Stimulated activated CD8-positive, alpha-beta memory T cell treated with anti-CD3 and anti-CD28 coated beads, Interleukin-15, amount 100 ng/mL, for 24 hours (primary cell): ENCODE results near the gene PRPF6.
"Not testable (repeated sequence)": the region's sequence is repeated elsewhere in the genome, so short reads cannot be mapped to it uniquely, and the experiment has no call there.

Experiments used
- DNase-seq: peaks from one replicate; pipeline ENCODE4 v3.0.0-alpha.2; 2020; ENCODE audit warnings: low read depth

The PRPF6 gene

DNA sequence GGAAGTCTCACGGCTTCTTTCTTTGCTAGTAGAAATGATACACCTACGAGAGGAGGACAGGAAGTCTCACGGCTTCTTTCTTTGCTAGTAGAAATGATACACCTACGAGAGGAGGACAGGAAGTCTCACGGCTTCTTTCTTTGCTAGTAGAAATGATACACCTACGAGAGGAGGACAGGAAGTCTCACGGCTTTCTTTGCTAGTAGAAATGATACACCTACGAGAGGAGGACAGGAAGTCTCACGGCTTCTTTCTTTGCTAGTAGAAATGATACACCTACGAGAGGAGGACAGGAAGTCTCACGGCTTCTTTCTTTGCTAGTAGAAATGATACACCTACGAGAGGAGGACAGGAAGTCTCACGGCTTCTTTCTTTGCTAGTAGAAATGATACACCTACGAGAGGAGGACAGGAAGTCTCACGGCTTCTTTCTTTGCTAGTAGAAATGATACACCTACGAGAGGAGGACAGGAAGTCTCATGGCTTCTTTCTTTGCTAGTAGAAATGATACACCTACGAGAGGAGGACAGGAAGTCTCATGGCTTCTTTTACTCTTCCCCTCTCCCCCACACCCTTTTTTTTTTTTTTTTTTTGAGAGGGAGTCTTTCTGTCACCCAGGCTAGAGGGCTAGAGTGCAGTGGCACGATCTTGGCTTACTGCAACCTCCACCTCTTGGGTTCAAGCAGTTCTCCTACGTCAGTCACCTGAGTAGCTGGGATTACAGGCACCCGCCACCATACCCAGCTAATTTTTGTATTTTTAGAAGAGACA lies 31.6 kb downstream of the PRPF6 start:
- DNase-seq = not testable (repeated sequence)

GRCh38 chr20:64015635-64016034 lies 34.7 kb downstream of the PRPF6 start:
- no peak for DNase-seq

DNA sequence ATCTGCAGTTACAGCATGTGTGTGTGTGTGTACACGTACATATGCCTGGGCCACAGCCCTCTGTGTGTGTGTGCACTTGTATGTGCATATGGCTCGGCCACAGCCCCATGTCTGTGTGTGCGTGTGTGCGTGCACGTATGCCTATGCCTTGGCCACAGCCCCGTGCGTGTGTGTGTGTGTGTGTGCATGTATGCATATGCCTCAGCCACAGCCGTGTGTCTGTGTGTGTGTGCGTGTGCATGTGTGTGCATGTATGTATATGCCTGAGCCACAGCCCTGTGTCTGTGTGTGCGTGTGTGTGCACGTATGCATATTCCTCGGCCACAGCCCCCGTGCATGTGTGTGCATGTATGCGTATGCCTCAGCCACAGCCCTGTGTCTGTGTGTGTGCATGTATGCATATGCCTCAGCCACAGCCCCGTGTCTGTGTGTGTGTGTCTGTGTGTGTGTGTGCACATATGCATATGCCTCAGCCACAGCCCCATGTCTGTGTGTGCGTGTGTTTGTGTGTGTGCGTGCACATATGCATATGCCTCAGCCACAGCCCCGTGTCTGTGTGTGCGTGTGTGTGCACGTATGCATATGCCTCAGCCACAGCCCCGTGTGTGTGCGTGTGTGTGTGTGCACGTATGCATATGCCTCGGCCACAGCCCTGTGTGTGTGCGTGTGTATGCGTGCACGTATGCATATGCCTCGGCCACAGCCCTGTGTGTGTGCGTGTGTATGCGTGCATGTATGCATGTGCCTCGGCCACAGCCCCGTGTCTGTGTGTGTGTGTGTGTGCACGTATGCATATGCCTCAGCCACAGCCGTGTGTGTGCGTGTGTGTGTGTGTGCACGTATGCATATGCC lies 40.4 kb downstream of the PRPF6 start:
- no peak for DNase-seq

GRCh38 chr20:64022671-64023360 lies 41.9 kb downstream of the PRPF6 start:
- DNase-seq = no peak

DNA sequence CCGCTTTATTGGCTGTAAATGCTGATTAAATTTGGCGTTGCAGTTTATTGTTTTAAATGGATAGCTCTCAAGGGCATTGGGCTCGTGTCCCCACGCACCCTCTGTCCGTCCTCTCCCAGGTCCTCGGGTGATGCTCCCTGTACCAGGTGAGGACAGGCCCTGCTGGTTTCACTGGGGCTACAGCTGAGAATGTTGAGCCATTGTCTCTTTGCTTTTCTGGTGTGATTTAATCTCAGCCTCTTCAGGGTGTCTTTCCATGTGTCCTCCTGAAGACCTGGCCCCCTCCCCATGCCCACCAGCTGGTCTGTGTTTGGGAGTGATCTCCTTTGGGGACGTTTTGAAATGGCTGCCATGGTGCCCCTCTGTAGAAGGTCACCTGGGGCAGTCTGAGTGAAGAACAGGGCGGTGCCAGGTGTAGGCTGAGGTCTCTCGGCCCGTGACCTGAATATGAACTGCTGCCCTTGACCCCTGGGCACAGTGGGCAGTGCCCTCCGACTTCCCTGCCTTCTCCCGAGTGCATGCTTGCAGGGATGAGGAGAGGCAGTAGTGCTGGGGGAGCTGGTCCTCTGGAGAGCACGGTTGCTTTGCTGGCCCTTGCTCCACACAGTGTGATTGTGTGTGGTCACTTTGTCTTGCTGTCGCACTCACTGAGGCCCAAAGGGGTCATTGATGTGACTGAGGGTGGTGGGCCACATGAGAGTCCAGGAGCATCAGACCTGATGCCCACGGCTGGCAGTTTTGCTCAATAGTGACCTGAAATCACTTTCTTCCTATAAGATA lies 42.6 kb downstream of the PRPF6 start:
- no peak for DNase-seq

GRCh38 chr20:64024141-64024990 lies 43.4 kb downstream of the PRPF6 start:
- DNase-seq = no peak

- DNase-seq = no peak
Observed at GRCh38 chr20:64025101-64025825, 44.3 kb downstream of the PRPF6 start.

GRCh38 chr20:64025826-64026412 lies 45.0 kb downstream of the PRPF6 start:
- no peak for DNase-seq

- DNase-seq = no peak
Observed at GRCh38 chr20:64027981-64028685, 47.2 kb downstream of the PRPF6 start.

DNA sequence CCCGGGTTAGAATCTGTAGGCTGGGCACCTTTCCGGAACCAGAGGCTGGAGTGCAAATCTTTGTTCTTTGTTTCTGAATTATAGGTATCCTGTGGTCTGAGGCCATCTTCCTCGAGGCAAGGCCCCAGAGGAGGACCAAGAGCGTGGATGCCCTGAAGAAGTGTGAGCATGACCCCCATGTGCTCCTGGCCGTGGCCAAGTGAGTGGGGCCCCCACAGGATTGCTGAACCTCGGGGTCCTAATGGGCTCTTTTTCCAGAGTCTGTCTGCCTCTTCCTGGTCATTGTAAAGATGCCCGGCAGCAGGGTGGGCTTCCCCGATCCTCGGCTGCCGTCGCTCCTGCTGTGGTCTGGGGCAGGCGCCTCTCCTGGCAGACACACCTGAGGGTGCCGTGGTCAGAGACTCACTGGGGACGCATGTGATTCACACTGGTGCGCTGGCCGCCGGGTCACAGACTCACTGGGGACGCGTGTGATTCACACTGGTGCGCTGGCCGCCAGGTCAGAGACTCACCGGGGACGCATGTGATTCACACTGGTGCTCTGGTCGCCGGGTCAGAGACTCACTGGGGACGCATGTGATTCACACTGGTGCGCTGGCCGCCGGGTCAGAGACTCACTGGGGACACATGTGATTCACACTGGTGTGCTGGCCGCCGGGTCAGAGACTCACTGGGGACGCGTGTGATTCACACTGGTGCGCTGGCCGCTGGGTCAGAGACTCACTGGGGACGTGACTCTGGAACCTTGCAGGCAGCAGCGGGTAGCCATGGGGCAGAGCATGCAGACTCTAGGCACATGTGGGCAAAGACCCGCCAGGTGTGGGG lies 48.6 kb downstream of the PRPF6 start:
- DNase-seq = no peak

DNA sequence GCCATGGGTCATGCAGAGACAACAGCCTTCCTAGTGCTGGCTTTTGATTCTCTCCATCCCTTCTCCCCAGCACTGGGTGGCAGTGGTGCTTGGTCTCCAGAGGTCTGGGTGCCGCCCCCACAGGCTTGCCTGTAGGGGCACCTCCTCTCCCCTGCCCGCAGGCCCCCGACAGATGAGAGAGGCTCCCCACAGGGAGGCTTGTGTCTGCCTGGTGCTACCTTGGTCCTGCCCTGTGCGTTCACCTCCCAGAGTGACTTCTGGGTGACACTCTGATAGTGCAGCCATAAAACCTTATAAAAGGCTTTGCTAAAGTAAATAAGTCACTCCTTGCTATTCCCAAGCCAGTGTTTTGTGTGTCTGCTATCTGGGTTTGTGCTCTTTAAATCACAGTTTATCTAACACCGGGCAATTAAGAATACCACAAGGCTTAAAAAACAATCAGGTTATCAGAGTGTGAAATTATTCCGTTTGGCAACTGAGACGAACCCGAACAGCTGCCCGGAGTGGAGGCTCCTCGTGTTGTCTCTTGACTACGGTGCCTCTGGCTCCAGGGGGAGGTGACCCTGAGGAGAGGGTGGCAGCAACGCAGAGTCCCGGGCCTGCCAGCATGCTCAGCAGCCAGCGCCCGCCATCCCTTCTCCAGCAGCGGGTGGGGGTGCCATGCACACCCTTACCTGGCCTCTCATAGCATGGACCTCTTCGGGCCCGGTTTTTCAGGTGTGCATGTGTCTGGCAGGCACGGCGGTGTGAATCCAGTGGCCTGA lies 49.6 kb downstream of the PRPF6 start:
- no peak for DNase-seq

DNA sequence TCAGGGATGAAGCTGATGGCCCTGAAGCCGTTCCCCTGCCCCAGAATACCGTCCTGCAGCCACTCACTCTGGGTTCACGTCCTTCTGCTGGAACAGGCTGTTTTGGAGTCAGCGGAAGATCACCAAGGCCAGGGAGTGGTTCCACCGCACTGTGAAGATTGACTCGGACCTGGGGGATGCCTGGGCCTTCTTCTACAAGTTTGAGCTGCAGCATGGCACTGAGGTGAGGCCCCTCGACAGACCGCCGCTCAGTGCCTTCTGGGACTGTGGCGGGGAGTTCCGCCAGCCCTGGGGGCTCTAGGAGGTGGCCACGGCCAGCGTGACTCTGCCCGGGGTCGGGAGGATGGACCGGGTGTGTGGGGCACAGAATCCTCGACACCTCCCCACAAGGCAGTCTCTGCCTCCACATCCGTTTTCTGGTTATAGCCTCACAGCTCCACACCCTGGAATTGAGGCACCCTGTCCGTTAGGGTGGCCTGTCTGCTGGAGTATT lies 50.9 kb downstream of the PRPF6 start:
- no peak for DNase-seq

DNA sequence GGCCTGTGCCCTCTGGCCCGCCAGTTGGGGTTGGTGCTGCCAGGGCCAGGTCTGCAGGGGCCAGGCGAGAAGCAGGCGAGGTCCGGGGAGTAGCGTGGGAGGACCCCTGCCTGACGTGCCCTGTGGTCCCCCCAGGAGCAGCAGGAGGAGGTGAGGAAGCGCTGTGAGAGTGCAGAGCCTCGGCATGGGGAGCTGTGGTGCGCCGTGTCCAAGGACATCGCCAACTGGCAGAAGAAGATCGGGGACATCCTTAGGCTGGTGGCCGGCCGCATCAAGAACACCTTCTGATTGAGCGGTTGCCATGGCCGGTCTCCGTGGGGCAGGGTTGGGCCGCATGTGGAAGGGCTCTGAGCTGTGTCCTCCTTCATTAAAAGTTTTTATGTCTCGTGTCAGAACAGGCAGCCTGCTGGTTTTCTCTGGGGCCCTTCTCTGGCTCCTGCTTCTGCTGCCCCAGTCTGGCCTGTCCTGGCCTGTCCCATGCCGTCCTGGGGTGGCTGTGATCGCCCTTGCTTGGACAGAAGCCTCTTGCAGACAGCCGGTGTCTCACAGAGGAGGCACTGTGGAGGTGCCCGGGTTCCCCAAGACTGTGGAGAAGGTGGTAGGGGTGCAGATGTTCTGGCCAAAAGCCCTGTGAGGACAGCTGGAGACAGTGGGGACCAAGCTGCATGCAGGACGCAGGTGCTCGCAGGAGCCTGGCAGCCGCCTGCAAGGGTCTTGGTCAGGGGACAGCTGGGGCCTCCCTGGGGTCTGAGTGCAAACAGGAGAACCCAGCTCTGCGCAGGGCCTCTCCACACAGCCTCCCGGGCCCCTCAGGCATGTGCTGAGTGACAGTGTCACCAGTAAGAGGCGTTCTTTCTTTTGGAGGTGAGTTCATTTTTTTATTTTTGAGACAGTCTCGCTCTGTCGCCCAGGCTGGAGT lies 52.0 kb downstream of the PRPF6 start:
- DNase-seq = no peak

- DNase-seq = no peak
Observed at GRCh38 chr20:64033981-64034493, 53.1 kb downstream of the PRPF6 start.

- no peak for DNase-seq
Observed at GRCh38 chr20:64035066-64035932, 54.4 kb downstream of the PRPF6 start.
